ENCODE results near the gene LTN1. TPM values are rescaled to one million over a fixed set of nuclear protein-coding genes. Genes with fewer than 3 reads are reported as not detected.

The LTN1 gene
- total and polyA plus RNA-seq, 2 of the 13 experiments (the other 11 are each of a cell fraction or from before 2014, with no cell fraction given), result 6.7 to 24.6 TPM

GRCh38 chr21:29024474-29025327 lies 32.0 kb upstream of the LTN1 start, which contains the start of gene USP16 (continued):
- TF ChIP-seq HNRNPUL1 (IDR thresholded peaks at IDR 0.05; ENCODE audit: low read depth, low read length) (no peak), GTF3A (CRISPR knock-in tag; conservative IDR thresholded peaks at IDR 0.05) (no peak), ZSCAN21 (CRISPR knock-in tag; IDR thresholded peaks at IDR 0.05; ENCODE audit: borderline replicate concordance) (peak; percentile 20; the same call in 1 of the 2 replicates), MYPOP (CRISPR knock-in tag; IDR thresholded peaks at IDR 0.05) (no peak), ZNF160 (CRISPR knock-in tag; IDR thresholded peaks at IDR 0.05) (no peak), AGO1 (IDR thresholded peaks at IDR 0.05; ENCODE audit: low read depth, low read length, poor library complexity, severe bottlenecking) (no peak), ZNF878 (CRISPR knock-in tag; IDR thresholded peaks at IDR 0.05) (no peak), PHB2 (IDR thresholded peaks at IDR 0.05; ENCODE audit: partially characterized antibody) (no peak), NRL (CRISPR knock-in tag; IDR thresholded peaks at IDR 0.05; ENCODE audit: borderline replicate concordance) (no peak), PHF8 (CRISPR knock-in tag; IDR thresholded peaks at IDR 0.05) (peak; percentile 95), ZFP90 (CRISPR knock-in tag; IDR thresholded peaks at IDR 0.05; ENCODE audit: borderline replicate concordance) (peak; percentile 79), ZNF34 (CRISPR knock-in tag; IDR thresholded peaks at IDR 0.05; ENCODE audit: borderline replicate concordance) (no peak), ZNF317 (CRISPR knock-in tag; IDR thresholded peaks at IDR 0.05) (no peak), ZBTB49 (CRISPR knock-in tag; IDR thresholded peaks at IDR 0.05; ENCODE audit: borderline replicate concordance) (0 out of 2 replicates have a peak, but pooled peaks have one; percentile 11), NFE2 (CRISPR knock-in tag; IDR thresholded peaks at IDR 0.05) (no peak), ZNF136 (CRISPR knock-in tag; IDR thresholded peaks at IDR 0.05; ENCODE audit: low read depth) (no peak), DZIP1 (CRISPR knock-in tag; IDR thresholded peaks at IDR 0.05) (no peak), RBAK (CRISPR knock-in tag; IDR thresholded peaks at IDR 0.05) (peak; percentile 18; the same call in 1 of the 2 replicates), ASH2L (IDR thresholded peaks at IDR 0.05; ENCODE audit: insufficient read length, low read depth, low read length) (peak; percentile 85), FOXC1 (CRISPR knock-in tag; IDR thresholded peaks at IDR 0.05; ENCODE audit: borderline replicate concordance) (peak; percentile 51; the same call in 1 of the 2 replicates), CREM (IDR thresholded peaks at IDR 0.05) (peak; percentile 96), CREM (CRISPR knock-in tag; IDR thresholded peaks at IDR 0.05) (peak; percentile 57; the same call in 1 of the 2 replicates), ATF7 (IDR thresholded peaks at IDR 0.05) (no peak), ATF7 (CRISPR knock-in tag; IDR thresholded peaks at IDR 0.05) (no peak), ZNF121 (CRISPR knock-in tag; IDR thresholded peaks at IDR 0.05) (no peak)

Measured in HepG2 (cell line).